ENCODE results near the gene PTPN2. TPM values are rescaled to one million over a fixed set of nuclear protein-coding genes. Genes with fewer than 3 reads are reported as not detected.

The PTPN2 gene
- total and polyA plus RNA-seq, 9 of the 15 experiments (the other 6 are each of a cell fraction or from before 2014, with no cell fraction given) = 36.6 to 66.4 (median 43.8) TPM

- TF ChIP-seq, protein P1, sequence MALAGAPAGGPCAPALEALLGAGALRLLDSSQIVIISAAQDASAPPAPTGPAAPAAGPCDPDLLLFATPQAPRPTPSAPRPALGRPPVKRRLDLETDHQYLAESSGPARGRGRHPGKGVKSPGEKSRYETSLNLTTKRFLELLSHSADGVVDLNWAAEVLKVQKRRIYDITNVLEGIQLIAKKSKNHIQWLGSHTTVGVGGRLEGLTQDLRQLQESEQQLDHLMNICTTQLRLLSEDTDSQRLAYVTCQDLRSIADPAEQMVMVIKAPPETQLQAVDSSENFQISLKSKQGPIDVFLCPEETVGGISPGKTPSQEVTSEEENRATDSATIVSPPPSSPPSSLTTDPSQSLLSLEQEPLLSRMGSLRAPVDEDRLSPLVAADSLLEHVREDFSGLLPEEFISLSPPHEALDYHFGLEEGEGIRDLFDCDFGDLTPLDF (CRISPR knock-in tag; IDR thresholded peaks at IDR 0.05) = peak; percentile 85
- TF ChIP-seq NEUROD1 (IDR thresholded peaks at IDR 0.05; ENCODE audit: borderline replicate concordance, low read depth, low read length, partially characterized antibody) = peak; percentile 41
- TF ChIP-seq SOX6 (IDR thresholded peaks at IDR 0.05) = peak; percentile 66
- TF ChIP-seq PTBP1 (IDR thresholded peaks at IDR 0.05; ENCODE audit: low read depth, low read length) = no peak
- peak; percentile 50; the same call in 1 of the 2 replicates for TF ChIP-seq FOXP1 (CRISPR knock-in tag; IDR thresholded peaks at IDR 0.05)
- peak; percentile 41; the same call in 1 of the 2 replicates for TF ChIP-seq ZNF143 (CRISPR knock-in tag; IDR thresholded peaks at IDR 0.05)
- TF ChIP-seq, protein P2, sequence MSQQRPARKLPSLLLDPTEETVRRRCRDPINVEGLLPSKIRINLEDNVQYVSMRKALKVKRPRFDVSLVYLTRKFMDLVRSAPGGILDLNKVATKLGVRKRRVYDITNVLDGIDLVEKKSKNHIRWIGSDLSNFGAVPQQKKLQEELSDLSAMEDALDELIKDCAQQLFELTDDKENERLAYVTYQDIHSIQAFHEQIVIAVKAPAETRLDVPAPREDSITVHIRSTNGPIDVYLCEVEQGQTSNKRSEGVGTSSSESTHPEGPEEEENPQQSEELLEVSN (IDR thresholded peaks at IDR 0.05; ENCODE audit: borderline replicate concordance in 1 of 2, extremely low read depth in 1 of 2, insufficient read depth in 1 of 2, insufficient read length in 1 of 2, low read depth in 1 of 2, low read length in 1 of 2, poor library complexity in 1 of 2, severe bottlenecking in 1 of 2) = peak; percentile 75
- peak in 1 of 2 experiments; percentile 15; a peak in 1 of 4 replicates for TF ChIP-seq RCOR1 (IDR thresholded peaks at IDR 0.05; ENCODE audit: borderline replicate concordance in 1 of 2, low read depth in 2 of 2, low read length in 2 of 2)
- peak; percentile 28; the same call in 1 of the 2 replicates for TF ChIP-seq NBN (IDR thresholded peaks at IDR 0.05; ENCODE audit: low read depth)
- TF ChIP-seq, protein P3, sequence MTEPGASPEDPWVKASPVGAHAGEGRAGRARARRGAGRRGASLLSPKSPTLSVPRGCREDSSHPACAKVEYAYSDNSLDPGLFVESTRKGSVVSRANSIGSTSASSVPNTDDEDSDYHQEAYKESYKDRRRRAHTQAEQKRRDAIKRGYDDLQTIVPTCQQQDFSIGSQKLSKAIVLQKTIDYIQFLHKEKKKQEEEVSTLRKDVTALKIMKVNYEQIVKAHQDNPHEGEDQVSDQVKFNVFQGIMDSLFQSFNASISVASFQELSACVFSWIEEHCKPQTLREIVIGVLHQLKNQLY (CRISPR knock-in tag; conservative IDR thresholded peaks at IDR 0.05) = 0 out of 4 replicates have a peak, but pooled peaks of 1 of the 2 experiments have one; percentile 37
- peak; percentile 60 for TF ChIP-seq CREM (IDR thresholded peaks at IDR 0.05; ENCODE audit: low read depth)
- peak in 1 of 2 experiments; percentile 41; a peak in 1 of 4 replicates for TF ChIP-seq MLLT1 (IDR thresholded peaks at IDR 0.05)
- TF ChIP-seq DNMT1 (IDR thresholded peaks at IDR 0.05) = no peak
- peak; percentile 85; the same call in 1 of the 2 replicates for TF ChIP-seq HDAC6 (IDR thresholded peaks at IDR 0.05; ENCODE audit: low read depth, low read length)
- TF ChIP-seq KDM4B (IDR thresholded peaks at IDR 0.05; ENCODE audit: borderline replicate concordance in 2 of 2, low read depth in 1 of 2) = peak in 1 of 2 experiments; percentile 18; a peak in 1 of 4 replicates
- peak; percentile 46; the same call in 1 of the 2 replicates for TF ChIP-seq HCFC1 (IDR thresholded peaks at IDR 0.05; ENCODE audit: low read depth, low read length)
- TF ChIP-seq, protein P4, sequence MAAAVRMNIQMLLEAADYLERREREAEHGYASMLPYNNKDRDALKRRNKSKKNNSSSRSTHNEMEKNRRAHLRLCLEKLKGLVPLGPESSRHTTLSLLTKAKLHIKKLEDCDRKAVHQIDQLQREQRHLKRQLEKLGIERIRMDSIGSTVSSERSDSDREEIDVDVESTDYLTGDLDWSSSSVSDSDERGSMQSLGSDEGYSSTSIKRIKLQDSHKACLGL (CRISPR knock-in tag; IDR thresholded peaks at IDR 0.05; ENCODE audit: borderline replicate concordance, poor library complexity, severe bottlenecking) = no peak
- TF ChIP-seq FOXJ2 (tag; IDR thresholded peaks at IDR 0.05) = 0 out of 2 replicates have a peak, but pooled peaks have one; percentile 44
- peak; percentile 72 for TF ChIP-seq ZBTB7A (IDR thresholded peaks at IDR 0.05; ENCODE audit: borderline replicate concordance, control insufficient read depth, low read depth, low read length)
These were observed at the start of gene PTPN2 (continued) for GRCh38 chr18:12883684-12884405.

Measured in K562 (cell line).